AG09309 (cell line): Measurements from ENCODE around the gene NUPR1.

Experiments used
- DNase-seq: peaks from one replicate; pipeline ENCODE4 v3.0.0-alpha.2; 2010; ENCODE audit warnings: low read depth
- H3K4me3 ChIP-seq: 2 replicates; pipeline ENCODE4 v1.5.1; 2011; ENCODE audit warnings: mild to moderate bottlenecking, low read depth, low read length, moderate library complexity; ENCODE audit not compliant: control insufficient read depth
- CTCF ChIP-seq: IDR thresholded peaks from 2 replicates; pipeline ENCODE4 v1.5.1; 2011; ENCODE audit warnings: mild to moderate bottlenecking, low read depth, low read length, inconsistent platforms; ENCODE audit not compliant: insufficient read depth, control insufficient read depth; ENCODE audit errors: missing control alignments

The NUPR1 gene

GRCh38 chr16:28526201-28527099 is 12.3 kb downstream of the NUPR1 start:
- no peak for DNase-seq
- no peak for TF ChIP-seq CTCF
- H3K4me3 ChIP-seq: no peak overlapping the region

DNA sequence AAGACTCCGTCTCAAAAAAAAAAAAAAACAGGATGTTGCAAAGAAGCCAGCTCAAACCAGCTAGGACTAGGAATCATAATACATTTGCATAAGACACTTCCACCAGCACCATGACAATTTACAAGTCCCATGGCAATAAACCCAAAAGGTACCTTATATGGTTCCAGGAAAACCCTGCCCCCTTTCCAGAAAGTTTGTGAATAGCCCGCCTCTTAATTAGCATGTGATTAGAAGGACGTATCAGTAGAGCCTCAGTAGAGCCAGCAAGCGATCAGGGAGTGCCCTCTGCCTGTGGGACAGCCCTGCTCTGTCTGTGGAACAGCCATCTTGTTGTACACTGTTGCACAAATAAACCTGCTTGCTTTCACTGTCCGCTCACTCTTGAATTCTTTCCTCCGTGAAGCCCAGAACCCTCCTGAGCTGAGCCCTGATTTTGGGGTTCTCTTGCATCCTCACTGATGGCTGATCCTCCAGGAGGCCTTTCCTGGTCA is 14.0 kb downstream of the NUPR1 start:
- DNase-seq: no peak
- no peak overlapping the region for H3K4me3 ChIP-seq
- no peak for TF ChIP-seq CTCF

- no peak for DNase-seq
- H3K4me3 ChIP-seq: no peak overlapping the region
- TF ChIP-seq CTCF: no peak
Measured at GRCh38 chr16:28522792-28523191, 16.0 kb downstream of the NUPR1 start.

DNA sequence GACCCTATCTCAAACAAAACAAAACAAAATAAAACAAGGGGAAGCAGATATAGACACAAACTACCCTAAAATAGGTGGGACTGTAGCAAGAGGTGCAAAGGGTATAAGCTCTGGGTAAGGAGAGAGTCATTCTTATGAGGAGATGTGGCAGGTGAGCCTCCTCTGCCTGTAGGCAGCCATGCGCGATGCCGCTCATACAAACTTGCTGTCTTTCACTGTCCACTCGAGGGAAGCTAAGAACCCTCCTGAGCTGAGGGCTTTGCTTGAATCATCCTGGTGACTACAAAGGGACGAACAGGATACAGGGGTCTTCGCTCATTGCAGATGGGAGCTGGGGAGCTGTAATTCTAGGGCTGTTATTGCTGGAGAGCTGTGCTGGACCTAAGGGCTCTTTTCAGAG is 17.3 kb downstream of the NUPR1 start:
- H3K4me3 ChIP-seq: no peak overlapping the region
- no peak for TF ChIP-seq CTCF
- no peak for DNase-seq

- TF ChIP-seq CTCF: no peak
- DNase-seq: no peak
- no peak overlapping the region for H3K4me3 ChIP-seq
Measured at GRCh38 chr16:28520672-28521071, 18.1 kb downstream of the NUPR1 start.

DNA sequence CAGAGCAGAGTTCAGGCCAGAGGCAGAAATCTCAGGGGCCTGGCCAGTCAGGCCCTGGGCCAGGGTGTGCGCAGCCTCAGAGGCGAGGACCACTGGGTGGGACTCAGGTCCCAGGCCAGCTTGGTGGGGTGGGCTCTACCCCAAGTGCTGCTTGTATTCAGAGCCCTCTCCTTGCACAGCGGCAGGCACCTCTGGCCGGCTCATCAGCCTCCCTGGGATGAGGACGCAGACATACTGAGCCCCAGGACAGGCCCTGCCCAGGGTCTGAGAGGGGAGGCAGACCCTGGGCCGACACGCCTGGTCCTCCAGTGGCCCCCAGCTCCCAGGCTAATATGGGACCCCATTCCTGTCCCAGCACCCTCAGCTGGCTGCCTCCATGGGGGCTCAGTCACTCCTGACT is 24.5 kb downstream of the NUPR1 start:
- DNase-seq: no peak
- no peak overlapping the region for H3K4me3 ChIP-seq
- TF ChIP-seq CTCF: no peak
